K562 (cell line): ENCODE measurements around the gene DOCK8.

Source experiments
- DACH1 ChIP-seq: fragments of 450-650 bp; IDR thresholded peaks from 2 replicates; pipeline ENCODE4 v1.6.1; 2018; ENCODE audit not compliant: partially characterized antibody
- YY1 ChIP-seq, 3 experiments: IDR thresholded peaks; 2 replicates each; pipeline ENCODE4 v1.6.1; 2011; ENCODE audit warnings: low read length in 2 of 3, mild to moderate bottlenecking in 2 of 3, moderate library complexity in 2 of 3, borderline replicate concordance in 1 of 3, control low read depth in 1 of 3, low read depth in 1 of 3; ENCODE audit not compliant: insufficient read depth in 3 of 3, insufficient replicate concordance in 2 of 3, control insufficient read depth in 1 of 3, insufficient read length in 1 of 3; ENCODE audit errors: extremely low read depth in 1 of 3
- ZFPM2 ChIP-seq: fragments of 250-450 bp; sonication (Bioruptor Pico); IDR thresholded peaks from 2 replicates; pipeline ENCODE4 v1.5.1; 2022; ENCODE audit warnings: mild to moderate bottlenecking
- TF ChIP-seq, protein P1 (sequence below): fragments of 200-800 bp; sonication (Bioruptor generic); IDR thresholded peaks from 2 replicates; pipeline ENCODE4 v1.6.1; 2016; ENCODE audit warnings: missing genetic modification characterization, missing compliant biosample characterization
- TF ChIP-seq, protein P2 (sequence below), 3 experiments: IDR thresholded peaks in 2 of 3; conservative IDR thresholded peaks in 1 of 3; 2 replicates each; pipeline ENCODE4 v1.5.1; 2011 to 2012; ENCODE audit warnings: low read length in 3 of 3, mild to moderate bottlenecking in 3 of 3, control low read depth in 2 of 3, improper control_type of control experiment in 1 of 3, inconsistent platforms in 1 of 3, low read depth in 1 of 3, mixed read lengths in 1 of 3, moderate library complexity in 1 of 3; ENCODE audit not compliant: insufficient read depth in 2 of 3

DNA sequence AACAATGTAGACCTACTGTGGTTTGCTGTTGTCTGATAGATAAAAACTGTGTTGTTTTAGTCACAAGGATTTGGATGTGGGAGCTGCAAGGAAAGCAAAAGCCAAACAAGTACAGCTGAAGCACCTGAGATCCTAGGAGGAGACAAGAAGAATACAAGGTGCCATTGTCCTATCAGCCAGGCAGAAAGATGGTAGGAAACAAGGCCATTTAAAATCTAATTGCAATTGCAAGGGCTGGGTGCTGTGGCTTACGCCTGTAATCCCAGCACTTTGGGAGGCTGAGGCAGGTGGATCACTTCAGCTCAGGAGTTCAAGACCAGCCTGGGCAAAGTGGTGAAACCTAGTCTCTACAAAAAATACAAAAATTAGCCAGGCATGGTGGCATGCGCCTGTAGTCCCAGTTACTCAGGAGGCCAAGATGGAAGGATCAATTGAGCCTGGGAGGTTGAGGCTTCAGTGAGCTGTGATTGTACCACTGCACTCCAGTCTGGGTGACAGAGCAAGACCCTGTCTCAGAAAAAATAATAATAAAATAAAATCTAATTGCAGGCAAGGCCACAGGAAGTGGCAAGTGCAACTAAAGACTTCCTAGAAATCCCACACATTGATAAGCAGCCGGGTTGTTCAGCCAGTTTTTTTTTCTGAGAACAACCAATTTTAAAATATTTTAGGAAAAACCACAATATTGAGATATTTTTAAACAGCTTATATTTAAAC is 22.6 kb downstream of the DOCK8 start:
- TF ChIP-seq, protein P1, sequence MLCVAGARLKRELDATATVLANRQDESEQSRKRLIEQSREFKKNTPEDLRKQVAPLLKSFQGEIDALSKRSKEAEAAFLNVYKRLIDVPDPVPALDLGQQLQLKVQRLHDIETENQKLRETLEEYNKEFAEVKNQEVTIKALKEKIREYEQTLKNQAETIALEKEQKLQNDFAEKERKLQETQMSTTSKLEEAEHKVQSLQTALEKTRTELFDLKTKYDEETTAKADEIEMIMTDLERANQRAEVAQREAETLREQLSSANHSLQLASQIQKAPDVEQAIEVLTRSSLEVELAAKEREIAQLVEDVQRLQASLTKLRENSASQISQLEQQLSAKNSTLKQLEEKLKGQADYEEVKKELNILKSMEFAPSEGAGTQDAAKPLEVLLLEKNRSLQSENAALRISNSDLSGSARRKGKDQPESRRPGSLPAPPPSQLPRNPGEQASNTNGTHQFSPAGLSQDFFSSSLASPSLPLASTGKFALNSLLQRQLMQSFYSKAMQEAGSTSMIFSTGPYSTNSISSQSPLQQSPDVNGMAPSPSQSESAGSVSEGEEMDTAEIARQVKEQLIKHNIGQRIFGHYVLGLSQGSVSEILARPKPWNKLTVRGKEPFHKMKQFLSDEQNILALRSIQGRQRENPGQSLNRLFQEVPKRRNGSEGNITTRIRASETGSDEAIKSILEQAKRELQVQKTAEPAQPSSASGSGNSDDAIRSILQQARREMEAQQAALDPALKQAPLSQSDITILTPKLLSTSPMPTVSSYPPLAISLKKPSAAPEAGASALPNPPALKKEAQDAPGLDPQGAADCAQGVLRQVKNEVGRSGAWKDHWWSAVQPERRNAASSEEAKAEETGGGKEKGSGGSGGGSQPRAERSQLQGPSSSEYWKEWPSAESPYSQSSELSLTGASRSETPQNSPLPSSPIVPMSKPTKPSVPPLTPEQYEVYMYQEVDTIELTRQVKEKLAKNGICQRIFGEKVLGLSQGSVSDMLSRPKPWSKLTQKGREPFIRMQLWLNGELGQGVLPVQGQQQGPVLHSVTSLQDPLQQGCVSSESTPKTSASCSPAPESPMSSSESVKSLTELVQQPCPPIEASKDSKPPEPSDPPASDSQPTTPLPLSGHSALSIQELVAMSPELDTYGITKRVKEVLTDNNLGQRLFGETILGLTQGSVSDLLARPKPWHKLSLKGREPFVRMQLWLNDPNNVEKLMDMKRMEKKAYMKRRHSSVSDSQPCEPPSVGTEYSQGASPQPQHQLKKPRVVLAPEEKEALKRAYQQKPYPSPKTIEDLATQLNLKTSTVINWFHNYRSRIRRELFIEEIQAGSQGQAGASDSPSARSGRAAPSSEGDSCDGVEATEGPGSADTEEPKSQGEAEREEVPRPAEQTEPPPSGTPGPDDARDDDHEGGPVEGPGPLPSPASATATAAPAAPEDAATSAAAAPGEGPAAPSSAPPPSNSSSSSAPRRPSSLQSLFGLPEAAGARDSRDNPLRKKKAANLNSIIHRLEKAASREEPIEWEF (CRISPR knock-in tag): 0 out of 2 replicates have a peak, but pooled peaks have one; percentile 23
- no peak for TF ChIP-seq YY1 (IDR thresholded peaks at IDR 0.05; ENCODE audit: borderline replicate concordance in 1 of 3, control insufficient read depth in 1 of 3, extremely low read depth in 1 of 3, insufficient read depth in 3 of 3, insufficient read length in 1 of 3, insufficient replicate concordance in 2 of 3, low read depth in 1 of 3, low read length in 2 of 3)
- TF ChIP-seq DACH1: no peak
- TF ChIP-seq ZFPM2 (CRISPR knock-in tag): no peak
- TF ChIP-seq, protein P2, sequence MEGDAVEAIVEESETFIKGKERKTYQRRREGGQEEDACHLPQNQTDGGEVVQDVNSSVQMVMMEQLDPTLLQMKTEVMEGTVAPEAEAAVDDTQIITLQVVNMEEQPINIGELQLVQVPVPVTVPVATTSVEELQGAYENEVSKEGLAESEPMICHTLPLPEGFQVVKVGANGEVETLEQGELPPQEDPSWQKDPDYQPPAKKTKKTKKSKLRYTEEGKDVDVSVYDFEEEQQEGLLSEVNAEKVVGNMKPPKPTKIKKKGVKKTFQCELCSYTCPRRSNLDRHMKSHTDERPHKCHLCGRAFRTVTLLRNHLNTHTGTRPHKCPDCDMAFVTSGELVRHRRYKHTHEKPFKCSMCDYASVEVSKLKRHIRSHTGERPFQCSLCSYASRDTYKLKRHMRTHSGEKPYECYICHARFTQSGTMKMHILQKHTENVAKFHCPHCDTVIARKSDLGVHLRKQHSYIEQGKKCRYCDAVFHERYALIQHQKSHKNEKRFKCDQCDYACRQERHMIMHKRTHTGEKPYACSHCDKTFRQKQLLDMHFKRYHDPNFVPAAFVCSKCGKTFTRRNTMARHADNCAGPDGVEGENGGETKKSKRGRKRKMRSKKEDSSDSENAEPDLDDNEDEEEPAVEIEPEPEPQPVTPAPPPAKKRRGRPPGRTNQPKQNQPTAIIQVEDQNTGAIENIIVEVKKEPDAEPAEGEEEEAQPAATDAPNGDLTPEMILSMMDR (IDR thresholded peaks at IDR 0.05 in 2 of 3, conservative IDR thresholded peaks at IDR 0.05 in 1 of 3; ENCODE audit: insufficient read depth in 2 of 3, low read depth in 1 of 3, low read length in 3 of 3): no peak
